DOHH2 (cell line): ENCODE measurements around the gene GALK2.
A peak's percentile ranks its signal among the peaks of the same experiment; 100 is the strongest.

Experiments
- H3F3A ChIP-seq: fragments of 200-600 bp; sonication (generic), shearing (Covaris generic); 2 replicates; pipeline ENCODE4 v1.6.0; 2016; ENCODE audit warnings: antibody characterized with exemption, mild to moderate bottlenecking; ENCODE audit not compliant: control insufficient read depth, insufficient read depth
- H3K27ac ChIP-seq: fragments of 200-600 bp; sonication (generic); 2 replicates; pipeline ENCODE4 v1.5.1; 2014; ENCODE audit warnings: low read depth, mild to moderate bottlenecking, low read length, moderate library complexity
- H3K27me3 ChIP-seq: fragments of 200-600 bp; sonication (generic); 2 replicates; pipeline ENCODE4 v1.6.1; 2014; ENCODE audit warnings: mild to moderate bottlenecking, low read length, mixed read lengths; ENCODE audit not compliant: control insufficient read depth
- H3K36me3 ChIP-seq: fragments of 200-600 bp; sonication (generic); 2 replicates; pipeline ENCODE4 v1.6.1; 2014; ENCODE audit warnings: mild to moderate bottlenecking, low read length, moderate library complexity, mixed read lengths; ENCODE audit not compliant: control insufficient read depth
- H3K4me1 ChIP-seq: fragments of 200-600 bp; sonication (generic); 2 replicates; pipeline ENCODE4 v1.6.1; 2014; ENCODE audit warnings: mild to moderate bottlenecking, low read length, mixed read lengths; ENCODE audit not compliant: control insufficient read depth
- H3K4me2 ChIP-seq: fragments of 200-600 bp; sonication (generic); 2 replicates; pipeline ENCODE4 v1.6.0; 2014; ENCODE audit warnings: mild to moderate bottlenecking, low read length, moderate library complexity
- H3K4me3 ChIP-seq: fragments of 200-600 bp; sonication (generic); 2 replicates; pipeline ENCODE4 v1.5.1; 2014; ENCODE audit warnings: mild to moderate bottlenecking, low read length, mixed read lengths
- H3K79me2 ChIP-seq: fragments of 200-600 bp; sonication (generic); 2 replicates; pipeline ENCODE4 v1.6.1; 2014; ENCODE audit warnings: mild to moderate bottlenecking, low read length, mixed read lengths; ENCODE audit not compliant: control insufficient read depth
- H3K9me2 ChIP-seq: fragments of 200-600 bp; sonication (generic); replicated peaks from 2 replicates; pipeline ENCODE4 v1.6.1; 2014; ENCODE audit warnings: mild to moderate bottlenecking, low read length, mixed read lengths; ENCODE audit not compliant: control insufficient read depth
- H3K9me3 ChIP-seq: fragments of 200-600 bp; sonication (generic); 2 replicates; pipeline ENCODE4 v1.6.1; 2014; ENCODE audit warnings: antibody characterized with exemption, low read length, mixed read lengths; ENCODE audit not compliant: control insufficient read depth, insufficient read depth
- H4K20me1 ChIP-seq: fragments of 200-600 bp; sonication (generic); 2 replicates; pipeline ENCODE4 v1.6.0; 2014; ENCODE audit warnings: low read depth, mild to moderate bottlenecking, antibody characterized with exemption, low read length, moderate library complexity; ENCODE audit not compliant: control insufficient read depth, insufficient read depth
- EZH2phosphoT487 ChIP-seq: fragments of 200-600 bp; sonication (generic); IDR thresholded peaks from 2 replicates; pipeline ENCODE4 v1.6.1; 2017; ENCODE audit warnings: borderline replicate concordance, mild to moderate bottlenecking, antibody characterized with exemption, low read length, moderate library complexity, mixed read lengths
- TF ChIP-seq, protein P1 (sequence below): fragments of 200-600 bp; sonication (generic); IDR thresholded peaks from one replicate; pipeline ENCODE4 v1.5.1; 2014; ENCODE audit warnings: antibody characterized with exemption, mild to moderate bottlenecking, low read depth, low read length; ENCODE audit not compliant: poor library complexity, severe bottlenecking

GALK2 gene

DNA sequence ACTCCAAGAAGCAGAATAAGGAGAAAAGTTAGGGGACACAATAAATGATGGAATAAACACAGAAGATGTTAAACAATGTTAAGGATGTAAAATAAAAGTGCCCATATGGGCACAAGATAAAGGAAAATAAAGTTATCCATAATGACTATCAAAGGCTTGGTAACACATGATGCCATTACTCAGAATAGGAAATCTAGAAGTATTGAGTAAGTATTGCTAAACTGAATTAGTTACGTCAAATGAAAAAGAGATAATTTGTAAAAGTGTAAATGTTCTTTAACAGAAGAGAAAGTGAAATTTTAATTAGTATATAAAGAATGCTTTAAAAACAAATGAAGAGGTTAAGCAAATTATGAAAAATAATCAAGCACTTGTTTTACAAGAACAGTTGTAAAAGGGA lies 21.3 kb upstream of the GALK2 start:
- Histone ChIP-seq H3K79me2 (peaks cover 96% of the 10 kb centered on the region), H3K27me3 (no peaks in the 10 kb centered on the region), H4K20me1 (peaks cover 34% of the 10 kb centered on the region), H3K27ac (0 out of 2 replicates have a peak overlapping the region, but pooled peaks have one; percentile 0), H3K9me2 (no peaks in the 10 kb centered on the region), H3F3A (peaks cover 19% of the 10 kb centered on the region; the same call in 1 of the 2 replicates), H3K9me3 (no peaks in the 10 kb centered on the region), H3K4me3 (0 out of 2 replicates have a peak overlapping the region, but pooled peaks have one; percentile 2), H3K36me3 (peaks cover 52% of the 10 kb centered on the region), H3K4me2 (peak overlapping the region; percentile 47), H3K4me1 (peaks cover 51% of the 10 kb centered on the region)
- no peak for TF ChIP-seq EZH2phosphoT487
- TF ChIP-seq, protein P1, sequence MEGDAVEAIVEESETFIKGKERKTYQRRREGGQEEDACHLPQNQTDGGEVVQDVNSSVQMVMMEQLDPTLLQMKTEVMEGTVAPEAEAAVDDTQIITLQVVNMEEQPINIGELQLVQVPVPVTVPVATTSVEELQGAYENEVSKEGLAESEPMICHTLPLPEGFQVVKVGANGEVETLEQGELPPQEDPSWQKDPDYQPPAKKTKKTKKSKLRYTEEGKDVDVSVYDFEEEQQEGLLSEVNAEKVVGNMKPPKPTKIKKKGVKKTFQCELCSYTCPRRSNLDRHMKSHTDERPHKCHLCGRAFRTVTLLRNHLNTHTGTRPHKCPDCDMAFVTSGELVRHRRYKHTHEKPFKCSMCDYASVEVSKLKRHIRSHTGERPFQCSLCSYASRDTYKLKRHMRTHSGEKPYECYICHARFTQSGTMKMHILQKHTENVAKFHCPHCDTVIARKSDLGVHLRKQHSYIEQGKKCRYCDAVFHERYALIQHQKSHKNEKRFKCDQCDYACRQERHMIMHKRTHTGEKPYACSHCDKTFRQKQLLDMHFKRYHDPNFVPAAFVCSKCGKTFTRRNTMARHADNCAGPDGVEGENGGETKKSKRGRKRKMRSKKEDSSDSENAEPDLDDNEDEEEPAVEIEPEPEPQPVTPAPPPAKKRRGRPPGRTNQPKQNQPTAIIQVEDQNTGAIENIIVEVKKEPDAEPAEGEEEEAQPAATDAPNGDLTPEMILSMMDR = no peak

DNA sequence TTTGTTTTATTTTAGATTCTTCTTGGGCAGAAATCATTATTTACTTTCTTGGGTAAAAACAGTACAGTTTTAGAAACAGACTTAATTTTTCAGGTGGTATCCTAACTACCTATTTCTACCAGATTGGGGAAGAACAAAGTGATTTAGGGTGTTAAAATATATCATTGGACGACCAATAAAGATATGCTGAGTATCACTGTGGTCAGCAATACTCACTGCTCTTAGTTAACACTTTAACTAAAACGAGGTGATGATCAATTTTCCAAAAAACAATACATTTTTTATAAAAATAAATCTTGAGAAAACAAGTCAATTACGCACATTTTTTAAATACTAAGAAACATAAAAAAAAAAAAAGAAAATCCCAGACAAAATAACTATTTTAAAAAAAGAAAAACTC lies 18.2 kb upstream of the GALK2 start:
- Histone ChIP-seq H3K27ac (no peak overlapping the region), H3K27me3 (no peaks in the 10 kb centered on the region), H3F3A (peaks cover 11% of the 10 kb centered on the region; the same call in 1 of the 2 replicates), H3K4me3 (no peak overlapping the region), H3K79me2 (peaks cover 98% of the 10 kb centered on the region), H3K36me3 (peaks cover 43% of the 10 kb centered on the region), H3K9me2 (no peaks in the 10 kb centered on the region), H3K4me2 (no peak overlapping the region), H3K9me3 (no peaks in the 10 kb centered on the region), H4K20me1 (peaks cover 22% of the 10 kb centered on the region), H3K4me1 (peaks cover 51% of the 10 kb centered on the region)
- TF ChIP-seq EZH2phosphoT487 = no peak
- TF ChIP-seq, protein P1 = no peak

DNA sequence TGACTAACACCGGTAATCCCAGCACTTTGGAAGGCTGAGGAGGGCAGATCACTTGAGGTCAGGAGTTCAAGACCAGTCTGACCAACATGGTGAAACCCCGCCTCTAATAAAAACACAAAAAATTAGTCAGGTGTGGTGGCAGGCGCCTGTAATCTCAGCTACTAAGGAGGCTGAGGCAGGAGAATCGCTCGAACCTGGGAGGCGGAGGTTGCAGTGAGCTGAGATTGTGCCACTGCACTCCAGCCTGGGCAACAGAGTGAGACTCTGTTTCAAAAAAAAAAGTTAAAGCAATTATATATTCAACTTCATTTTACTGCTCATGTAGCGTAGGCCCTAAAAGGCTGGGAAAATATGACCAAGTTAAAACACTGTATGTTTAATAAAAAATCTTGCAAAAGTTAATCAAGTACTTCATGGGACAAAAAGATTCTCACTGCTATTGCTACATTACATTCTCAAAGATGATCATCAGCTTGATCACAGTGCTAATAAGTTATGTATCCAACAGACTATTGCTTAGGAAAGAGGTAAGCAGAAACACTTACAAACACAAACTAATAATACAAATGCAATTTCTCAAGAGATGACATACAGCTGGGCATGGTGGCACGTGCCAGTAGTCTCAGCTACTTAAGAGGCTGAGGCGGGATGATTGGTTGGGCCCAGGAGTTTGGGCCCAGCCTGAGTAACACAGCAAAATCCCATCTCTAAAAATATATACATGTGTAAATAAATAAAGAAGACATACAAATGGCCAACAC lies 17.3 kb upstream of the GALK2 start:
- H3K27me3 ChIP-seq = no peaks in the 10 kb centered on the region
- TF ChIP-seq, protein P1 = no peak
- TF ChIP-seq EZH2phosphoT487 = no peak
- H3K9me2 ChIP-seq = no peaks in the 10 kb centered on the region
- H3K27ac ChIP-seq = no peak overlapping the region
- peaks cover 42% of the 10 kb centered on the region for H3K36me3 ChIP-seq
- H3K4me2 ChIP-seq = peak overlapping the region; percentile 69
- H3K4me1 ChIP-seq = peaks cover 46% of the 10 kb centered on the region
- no peaks in the 10 kb centered on the region for H3K9me3 ChIP-seq
- peaks cover 7% of the 10 kb centered on the region; the same call in 1 of the 2 replicates for H3F3A ChIP-seq
- peaks cover 17% of the 10 kb centered on the region for H4K20me1 ChIP-seq
- peaks cover 92% of the 10 kb centered on the region for H3K79me2 ChIP-seq
- H3K4me3 ChIP-seq = peak overlapping the region; percentile 98
